NCI-H526 treated with DMSO at 0.1 percent for 48 hours (cell line): Measurements from ENCODE around the gene SCUBE1.

Source experiments
- DNase-seq: peaks from one replicate; lab custom pipeline; 2025; lab: John Stamatoyannopoulos, UW

The SCUBE1 gene

GRCh38 chr22:43236411-43237166, 106.6 kb downstream of the SCUBE1 start:
- no peak for DNase-seq

- DNase-seq = no peak
Observed at GRCh38 chr22:43235445-43236409, 107.4 kb downstream of the SCUBE1 start.

GRCh38 chr22:43234264-43234988, 108.7 kb downstream of the SCUBE1 start:
- no peak for DNase-seq

- DNase-seq = no peak
Observed at GRCh38 chr22:43233529-43233928, 109.6 kb downstream of the SCUBE1 start.

- no peak for DNase-seq
Observed at GRCh38 chr22:43232445-43232844, 110.7 kb downstream of the SCUBE1 start.

- no peak for DNase-seq
Observed at GRCh38 chr22:43231724-43232034, 111.5 kb downstream of the SCUBE1 start.

GRCh38 chr22:43230971-43231723, 112.0 kb downstream of the SCUBE1 start:
- DNase-seq = peak; percentile 35

- DNase-seq = no peak
Observed at GRCh38 chr22:43230571-43230970, 112.6 kb downstream of the SCUBE1 start.

- no peak for DNase-seq
Observed at GRCh38 chr22:43228863-43229262, 114.3 kb downstream of the SCUBE1 start.

- DNase-seq = no peak
Observed at GRCh38 chr22:43228330-43228729, 114.8 kb downstream of the SCUBE1 start.

GRCh38 chr22:43227239-43227630, 115.9 kb downstream of the SCUBE1 start:
- DNase-seq = no peak

GRCh38 chr22:43226377-43227238, 116.6 kb downstream of the SCUBE1 start:
- no peak for DNase-seq

GRCh38 chr22:43225609-43226008, 117.6 kb downstream of the SCUBE1 start:
- no peak for DNase-seq

GRCh38 chr22:43222987-43223386, 120.2 kb downstream of the SCUBE1 start:
- no peak for DNase-seq

GRCh38 chr22:43222262-43222661, 120.9 kb downstream of the SCUBE1 start:
- no peak for DNase-seq

GRCh38 chr22:43220625-43221380, 122.4 kb downstream of the SCUBE1 start:
- no peak for DNase-seq

- DNase-seq = no peak
Observed at GRCh38 chr22:43218786-43219185, 124.4 kb downstream of the SCUBE1 start.

GRCh38 chr22:43217285-43218030, 125.7 kb downstream of the SCUBE1 start:
- DNase-seq = no peak

- no peak for DNase-seq
Observed at GRCh38 chr22:43216738-43217137, 126.4 kb downstream of the SCUBE1 start.
